Epithelial cell of proximal tubule (primary cell): ENCODE data around the gene GUSB. TPM values are rescaled to one million over a fixed set of nuclear protein-coding genes. Genes with fewer than 3 reads are reported as not detected.
"Not testable (repeated sequence)": the region's sequence is repeated elsewhere in the genome, so short reads cannot be mapped to it uniquely, and the experiment has no call there.

Source experiments
- DNase-seq: peaks from one replicate; pipeline ENCODE4 v3.0.0-alpha.2; 2011; ENCODE audit warnings: low read depth
- H3K4me3 ChIP-seq: 2 replicates; pipeline ENCODE4 v1.5.1; 2011; ENCODE audit warnings: low read depth, mild to moderate bottlenecking, low read length
- total RNA-seq: library from RNA; depleted of rRNA; stranded (reverse); fragments of >200 nt; gene quantifications from 2 replicates; pipeline ENCODE4 v1.2.3, GENCODE V29; 2015
- TF ChIP-seq, protein P1 (sequence below): conservative IDR thresholded peaks from 2 replicates; pipeline ENCODE4 v1.5.1; 2012; ENCODE audit warnings: low read depth, mild to moderate bottlenecking, low read length

Gene GUSB
- total RNA-seq, 1 donor from 2014 or later = 12.1 TPM

GRCh38 chr7:65960351-65961074, 21.5 kb downstream of the GUSB start:
- TF ChIP-seq, protein P1, sequence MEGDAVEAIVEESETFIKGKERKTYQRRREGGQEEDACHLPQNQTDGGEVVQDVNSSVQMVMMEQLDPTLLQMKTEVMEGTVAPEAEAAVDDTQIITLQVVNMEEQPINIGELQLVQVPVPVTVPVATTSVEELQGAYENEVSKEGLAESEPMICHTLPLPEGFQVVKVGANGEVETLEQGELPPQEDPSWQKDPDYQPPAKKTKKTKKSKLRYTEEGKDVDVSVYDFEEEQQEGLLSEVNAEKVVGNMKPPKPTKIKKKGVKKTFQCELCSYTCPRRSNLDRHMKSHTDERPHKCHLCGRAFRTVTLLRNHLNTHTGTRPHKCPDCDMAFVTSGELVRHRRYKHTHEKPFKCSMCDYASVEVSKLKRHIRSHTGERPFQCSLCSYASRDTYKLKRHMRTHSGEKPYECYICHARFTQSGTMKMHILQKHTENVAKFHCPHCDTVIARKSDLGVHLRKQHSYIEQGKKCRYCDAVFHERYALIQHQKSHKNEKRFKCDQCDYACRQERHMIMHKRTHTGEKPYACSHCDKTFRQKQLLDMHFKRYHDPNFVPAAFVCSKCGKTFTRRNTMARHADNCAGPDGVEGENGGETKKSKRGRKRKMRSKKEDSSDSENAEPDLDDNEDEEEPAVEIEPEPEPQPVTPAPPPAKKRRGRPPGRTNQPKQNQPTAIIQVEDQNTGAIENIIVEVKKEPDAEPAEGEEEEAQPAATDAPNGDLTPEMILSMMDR = no peak
- no peak overlapping the region for H3K4me3 ChIP-seq
- DNase-seq = no peak

DNA sequence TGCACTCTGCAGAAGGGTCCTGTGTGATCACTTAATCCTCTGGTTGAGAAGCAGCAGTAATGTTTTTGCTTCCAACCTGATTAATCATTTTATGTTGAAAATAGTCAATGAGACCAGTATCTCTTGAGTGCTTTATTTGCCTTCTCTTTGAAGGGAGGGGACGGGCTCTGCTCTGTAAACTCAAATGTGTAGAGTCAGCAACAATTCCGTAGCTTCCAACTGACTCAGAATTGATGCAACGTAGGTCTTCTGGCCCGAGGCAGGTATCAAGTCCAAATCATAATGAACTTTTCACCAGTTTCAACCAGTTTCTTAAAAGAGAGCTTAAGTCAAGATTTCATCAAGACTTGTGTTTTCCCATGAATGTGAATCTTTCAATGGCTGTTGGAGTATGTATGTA, 26.3 kb downstream of the GUSB start:
- DNase-seq = no peak
- no peak overlapping the region for H3K4me3 ChIP-seq
- TF ChIP-seq, protein P1 = no peak

DNA sequence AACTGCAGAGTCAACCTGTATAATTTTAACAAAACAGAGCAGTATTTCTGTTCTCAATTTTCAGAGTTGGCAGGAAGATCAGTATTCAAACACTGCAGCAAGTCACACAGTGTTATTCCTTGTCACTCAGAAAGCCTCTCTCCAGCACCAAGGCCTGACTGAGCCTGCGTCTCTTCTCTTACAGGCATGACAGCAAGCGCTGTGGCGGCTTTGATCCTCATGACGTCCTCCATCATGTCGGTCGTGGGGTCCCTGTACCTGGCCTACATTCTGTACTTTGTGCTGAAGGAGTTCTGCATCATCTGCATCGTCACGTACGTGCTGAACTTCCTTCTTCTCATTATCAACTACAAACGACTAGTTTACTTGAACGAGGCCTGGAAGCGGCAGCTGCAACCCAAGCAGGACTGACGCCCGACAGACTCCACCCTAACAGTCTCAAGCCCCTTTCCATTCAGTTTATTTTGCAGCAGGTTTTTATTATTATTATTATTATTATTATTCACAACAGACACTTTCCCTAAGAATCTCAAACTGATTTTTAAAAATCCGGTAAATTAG, 28.0 kb downstream of the GUSB start:
- TF ChIP-seq, protein P1 = no peak
- no peak for DNase-seq
- H3K4me3 ChIP-seq = no peak overlapping the region

GRCh38 chr7:65953001-65953720, 28.9 kb downstream of the GUSB start:
- TF ChIP-seq, protein P1 = no peak
- H3K4me3 ChIP-seq = no peak overlapping the region
- DNase-seq = no peak

GRCh38 chr7:65951837-65952578, 30.0 kb downstream of the GUSB start:
- TF ChIP-seq, protein P1 = no peak
- DNase-seq = no peak
- no peak overlapping the region for H3K4me3 ChIP-seq

- no peak overlapping the region for H3K4me3 ChIP-seq
- TF ChIP-seq, protein P1 = no peak
- no peak for DNase-seq
These were observed 35.1 kb downstream of the GUSB start for GRCh38 chr7:65946904-65947303.

DNA sequence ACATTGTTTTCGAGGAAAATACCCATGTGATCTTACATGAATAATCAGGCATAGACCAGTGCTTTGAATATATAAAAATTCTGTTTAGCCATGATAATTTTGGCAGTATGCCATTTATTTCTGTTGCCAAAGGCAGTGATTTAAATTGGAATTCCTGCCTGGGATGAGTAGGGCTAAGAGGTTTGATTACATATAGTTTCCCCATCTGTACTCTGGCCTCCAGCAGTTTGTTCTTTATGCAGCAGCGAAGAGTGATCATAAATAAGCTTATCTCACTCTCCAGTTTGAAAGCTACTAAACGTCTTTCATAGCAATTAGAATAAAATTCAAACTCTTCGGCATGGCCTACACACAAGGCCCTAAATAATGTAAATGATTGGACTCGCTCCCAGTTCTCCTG, 36.2 kb downstream of the GUSB start:
- H3K4me3 ChIP-seq, DNase-seq: not testable (repeated sequence)
